Measurements from ENCODE around the gene C11orf21. TPM values are rescaled to one million over a fixed set of nuclear protein-coding genes. Genes with fewer than 3 reads are reported as not detected.

The C11orf21 gene
- total RNA-seq, 1 donor from 2014 or later = 0.16 TPM

- Mint-ChIP-seq H3K27me3 (ENCODE audit: unreplicated experiment) (peaks cover 55% of the 10 kb centered on the region), H3K4me3 (ENCODE audit: unreplicated experiment) (no peak overlapping the region), H3K36me3 (ENCODE audit: unreplicated experiment) (no peaks in the 10 kb centered on the region), H3K9me3 (ENCODE audit: unreplicated experiment) (no peaks in the 10 kb centered on the region), H3K4me1 (ENCODE audit: unreplicated experiment) (no peaks in the 10 kb centered on the region), H3K27ac (ENCODE audit: unreplicated experiment) (no peak overlapping the region)
- no peak for DNase-seq (ENCODE audit: extremely low spot score, unreplicated experiment)
- TF ChIP-seq, protein P1, sequence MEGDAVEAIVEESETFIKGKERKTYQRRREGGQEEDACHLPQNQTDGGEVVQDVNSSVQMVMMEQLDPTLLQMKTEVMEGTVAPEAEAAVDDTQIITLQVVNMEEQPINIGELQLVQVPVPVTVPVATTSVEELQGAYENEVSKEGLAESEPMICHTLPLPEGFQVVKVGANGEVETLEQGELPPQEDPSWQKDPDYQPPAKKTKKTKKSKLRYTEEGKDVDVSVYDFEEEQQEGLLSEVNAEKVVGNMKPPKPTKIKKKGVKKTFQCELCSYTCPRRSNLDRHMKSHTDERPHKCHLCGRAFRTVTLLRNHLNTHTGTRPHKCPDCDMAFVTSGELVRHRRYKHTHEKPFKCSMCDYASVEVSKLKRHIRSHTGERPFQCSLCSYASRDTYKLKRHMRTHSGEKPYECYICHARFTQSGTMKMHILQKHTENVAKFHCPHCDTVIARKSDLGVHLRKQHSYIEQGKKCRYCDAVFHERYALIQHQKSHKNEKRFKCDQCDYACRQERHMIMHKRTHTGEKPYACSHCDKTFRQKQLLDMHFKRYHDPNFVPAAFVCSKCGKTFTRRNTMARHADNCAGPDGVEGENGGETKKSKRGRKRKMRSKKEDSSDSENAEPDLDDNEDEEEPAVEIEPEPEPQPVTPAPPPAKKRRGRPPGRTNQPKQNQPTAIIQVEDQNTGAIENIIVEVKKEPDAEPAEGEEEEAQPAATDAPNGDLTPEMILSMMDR (IDR thresholded peaks at IDR 0.05) = no peak
Observed at GRCh38 chr11:2250041-2250440, 51.7 kb downstream of the C11orf21 start.

GRCh38 chr11:2249189-2249916 is 52.4 kb downstream of the C11orf21 start:
- H3K27ac Mint-ChIP-seq (ENCODE audit: unreplicated experiment) = no peak overlapping the region
- H3K27me3 Mint-ChIP-seq (ENCODE audit: unreplicated experiment) = peaks cover 58% of the 10 kb centered on the region
- no peak overlapping the region for H3K4me3 Mint-ChIP-seq (ENCODE audit: unreplicated experiment)
- TF ChIP-seq, protein P1 (IDR thresholded peaks at IDR 0.05) = no peak
- H3K9me3 Mint-ChIP-seq (ENCODE audit: unreplicated experiment) = no peaks in the 10 kb centered on the region
- no peaks in the 10 kb centered on the region for H3K36me3 Mint-ChIP-seq (ENCODE audit: unreplicated experiment)
- no peak for DNase-seq (ENCODE audit: extremely low spot score, unreplicated experiment)
- H3K4me1 Mint-ChIP-seq (ENCODE audit: unreplicated experiment) = no peaks in the 10 kb centered on the region

DNA sequence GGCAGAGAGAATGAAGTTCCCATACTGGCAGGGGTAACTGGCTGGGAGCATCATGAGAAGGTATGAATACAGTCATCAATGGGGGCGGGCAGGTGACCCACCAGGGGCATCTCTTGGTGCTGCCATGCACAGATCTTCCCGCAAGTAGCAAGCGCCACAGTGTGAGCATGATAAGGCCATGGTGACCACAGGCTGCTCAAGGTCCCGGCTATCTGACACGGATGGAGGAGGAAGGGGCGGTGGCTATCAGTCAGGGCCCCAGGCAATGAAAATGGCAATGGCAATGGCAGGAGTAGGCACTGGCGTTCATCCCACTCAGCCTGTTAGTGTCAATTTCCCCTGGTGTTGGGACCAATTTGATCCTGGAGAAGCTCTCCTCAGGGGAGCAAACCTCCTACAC is 53.0 kb downstream of the C11orf21 start:
- no peaks in the 10 kb centered on the region for H3K4me1 Mint-ChIP-seq (ENCODE audit: unreplicated experiment)

GRCh38 chr11:2248242-2248641 is 53.5 kb downstream of the C11orf21 start:
- H3K9me3 Mint-ChIP-seq (ENCODE audit: unreplicated experiment) = no peaks in the 10 kb centered on the region
- H3K36me3 Mint-ChIP-seq (ENCODE audit: unreplicated experiment) = no peaks in the 10 kb centered on the region
- H3K27ac Mint-ChIP-seq (ENCODE audit: unreplicated experiment) = no peak overlapping the region
- TF ChIP-seq, protein P1 (IDR thresholded peaks at IDR 0.05) = no peak
- DNase-seq (ENCODE audit: extremely low spot score, unreplicated experiment) = no peak
- H3K27me3 Mint-ChIP-seq (ENCODE audit: unreplicated experiment) = peaks cover 65% of the 10 kb centered on the region
- no peak overlapping the region for H3K4me3 Mint-ChIP-seq (ENCODE audit: unreplicated experiment)
- no peaks in the 10 kb centered on the region for H3K4me1 Mint-ChIP-seq (ENCODE audit: unreplicated experiment)

More for the DNA sequence above, 53.0 kb downstream of the C11orf21 start:
- H3K27me3 Mint-ChIP-seq (ENCODE audit: unreplicated experiment) = peaks cover 60% of the 10 kb centered on the region
- TF ChIP-seq, protein P1 (IDR thresholded peaks at IDR 0.05) = no peak
- no peak for DNase-seq (ENCODE audit: extremely low spot score, unreplicated experiment)
- H3K27ac Mint-ChIP-seq (ENCODE audit: unreplicated experiment) = no peak overlapping the region
- no peak overlapping the region for H3K4me3 Mint-ChIP-seq (ENCODE audit: unreplicated experiment)
- H3K9me3 Mint-ChIP-seq (ENCODE audit: unreplicated experiment) = no peaks in the 10 kb centered on the region
- H3K36me3 Mint-ChIP-seq (ENCODE audit: unreplicated experiment) = no peaks in the 10 kb centered on the region

GRCh38 chr11:2247496-2247895 is 54.2 kb downstream of the C11orf21 start:
- peaks cover 67% of the 10 kb centered on the region for H3K27me3 Mint-ChIP-seq (ENCODE audit: unreplicated experiment)
- DNase-seq (ENCODE audit: extremely low spot score, unreplicated experiment) = no peak
- TF ChIP-seq, protein P1 (IDR thresholded peaks at IDR 0.05) = no peak
- H3K27ac Mint-ChIP-seq (ENCODE audit: unreplicated experiment) = no peak overlapping the region
- H3K4me1 Mint-ChIP-seq (ENCODE audit: unreplicated experiment) = no peaks in the 10 kb centered on the region
- H3K36me3 Mint-ChIP-seq (ENCODE audit: unreplicated experiment) = no peaks in the 10 kb centered on the region
- H3K9me3 Mint-ChIP-seq (ENCODE audit: unreplicated experiment) = peaks cover 5% of the 10 kb centered on the region
- H3K4me3 Mint-ChIP-seq (ENCODE audit: unreplicated experiment) = no peak overlapping the region

Other genes starting within 250 kb of the C11orf21 start
- 521 and 590 TPM in 2 replicates for gene IGF2, start 162.5 kb downstream of the C11orf21 start, total RNA-seq
- gene INS, start 140.7 kb downstream of the C11orf21 start, total RNA-seq = not detected in 2 replicates
- 0.75 and 0.89 TPM in 2 replicates for gene TH, start 130.1 kb downstream of the C11orf21 start, total RNA-seq
- not detected in 2 replicates for gene ASCL2, start 31.3 kb downstream of the C11orf21 start, total RNA-seq
- 0.76 and 1.2 TPM in 2 replicates for gene TSPAN32, start 95 bp upstream of the C11orf21 start, total RNA-seq
- gene CD81, start 75.4 kb upstream of the C11orf21 start, total RNA-seq = 652 and 682 TPM in 2 replicates
- gene TSSC4, start 98.8 kb upstream of the C11orf21 start, total RNA-seq = 50.6 and 54.5 TPM in 2 replicates
- gene TRPM5, start 142.6 kb upstream of the C11orf21 start, total RNA-seq = not detected in 2 replicates
- 0.16 TPM in 1 of 2 replicates, not detected in the other for gene KCNQ1, start 143.1 kb upstream of the C11orf21 start, total RNA-seq

Measured in osteocyte (in vitro differentiated cells).